Ovary (tissue), 9 donors: ENCODE measurements around the gene PAN3. TPM values are rescaled to one million over a fixed set of nuclear protein-coding genes. Genes with fewer than 3 reads are reported as not detected.
A peak's percentile ranks its signal among the peaks of the same experiment; 100 is the strongest.

Source experiments
- DNase-seq, 5 donors: peaks; one replicate each; pipeline ENCODE4 v3.0.0-alpha.2; 2019 to 2020
- H3K27ac ChIP-seq, 2 donors: fragments of 200-600 bp; one replicate each; pipeline versions ENCODE4 v1.5.1 to v1.8.0; 2019 to 2022
- H3K27me3 ChIP-seq: fragments of 200-600 bp; one replicate; pipeline ENCODE4 v1.8.0; 2022
- H3K36me3 ChIP-seq: fragments of 200-600 bp; sonication (generic); one replicate; pipeline ENCODE4 v1.5.1; 2019
- H3K4me1 ChIP-seq: one replicate; pipeline ENCODE4 v1.8.1; 2013; ENCODE audit warnings: mild to moderate bottlenecking, moderate library complexity; ENCODE audit not compliant: insufficient read depth
- H3K4me3 ChIP-seq: fragments of 200-600 bp; sonication (generic); one replicate; pipeline ENCODE4 v1.5.1; 2017
- H3K9me3 ChIP-seq, 2 donors: fragments of 200-600 bp in 1 of 2; sonication (generic) in 1 of 2; one replicate each; pipeline versions ENCODE4 v1.5.1 to v1.8.1; 2013 to 2019; ENCODE audit warnings: mild to moderate bottlenecking in 1 of 2, moderate library complexity in 1 of 2
- EP300 ChIP-seq: sonication (generic); formaldehyde crosslinking; IDR thresholded peaks from one replicate; pipeline ENCODE4 v1.6.1; 2017; ENCODE audit warnings: antibody characterized with exemption
- POLR2A ChIP-seq: fragments of 450-650 bp; IDR thresholded peaks from one replicate; pipeline ENCODE4 v1.6.1; 2017; ENCODE audit warnings: antibody characterized with exemption, mild to moderate bottlenecking, moderate library complexity
- WGBS, 3 donors: extraction: QIAGEN DNeasy Blood & Tissue Kit in 1 of 3; methylation state at CpG; one replicate each; pipeline versions ENCODE4 v1.1.5 to v1.1.7; 2013 to 2017; 5-methylcytosine and 5-hydroxymethylcytosine counted together
- intact Hi-C, 4 donors: fragments of 100-400 bp; cut with DNase I; formaldehyde crosslinking; loops; one replicate each; pipeline versions ENCODE4 v1.11.0 to v1.15.1; 2022 to 2023
- polyA plus RNA-seq, 2 donors: library from polyadenylated mRNA; stranded (reverse); fragments of 200-250 nt in 1 of 2; fragments of 350-450 nt in 1 of 2; fragmentation: Illumina TruSeq in 1 of 2; extraction: RNeasy Lipid Tissue Mini Kit (QIAGEN cat#74804) in 1 of 2; gene quantifications; one replicate each; pipeline ENCODE4 v1.2.3, GENCODE V29; 2013 to 2014
- total RNA-seq, 7 donors: library from RNA; depleted of rRNA in 2 of 7; stranded (reverse); fragments of >200 nt in 2 of 7; fragmentation: NEBNext Ultra II Directional in 3 of 7; extraction: Animal tissue kit (Norgen Biotek cat#: 25700) in 3 of 7; gene quantifications; one replicate each; pipeline versions ENCODE4 v1.1.0 to v1.2.4, GENCODE V29; 2016 to 2023
- TF ChIP-seq, protein P1 (sequence below), 3 donors: fragments of 450-650 bp in 2 of 3; fragments of 200-600 bp in 1 of 3; IDR thresholded peaks; one replicate each; pipeline versions ENCODE4 v1.5.1 to v1.8.0; 2016 to 2022; ENCODE audit warnings: antibody characterized with exemption in 3 of 3, mild to moderate bottlenecking in 1 of 3
- donor health status: DM: no; HTN: no; CAD: no; lungs with moderate emphysema.
- donor health status: DM: no; HTN: no; CAD: no.
- donor health status: Bipolar disorder and iron deficiency.
- donor health status: DM: yes; HTN: yes; CAD: no.
- donor health status: DM: no; HTN: no; CAD: no.
- donor health status: DM: yes; HTN: yes; CAD: no.

PAN3 gene
- total and polyA plus RNA-seq, 9 donors, result 13.2 to 40.7 (median 35.7) TPM

DNA sequence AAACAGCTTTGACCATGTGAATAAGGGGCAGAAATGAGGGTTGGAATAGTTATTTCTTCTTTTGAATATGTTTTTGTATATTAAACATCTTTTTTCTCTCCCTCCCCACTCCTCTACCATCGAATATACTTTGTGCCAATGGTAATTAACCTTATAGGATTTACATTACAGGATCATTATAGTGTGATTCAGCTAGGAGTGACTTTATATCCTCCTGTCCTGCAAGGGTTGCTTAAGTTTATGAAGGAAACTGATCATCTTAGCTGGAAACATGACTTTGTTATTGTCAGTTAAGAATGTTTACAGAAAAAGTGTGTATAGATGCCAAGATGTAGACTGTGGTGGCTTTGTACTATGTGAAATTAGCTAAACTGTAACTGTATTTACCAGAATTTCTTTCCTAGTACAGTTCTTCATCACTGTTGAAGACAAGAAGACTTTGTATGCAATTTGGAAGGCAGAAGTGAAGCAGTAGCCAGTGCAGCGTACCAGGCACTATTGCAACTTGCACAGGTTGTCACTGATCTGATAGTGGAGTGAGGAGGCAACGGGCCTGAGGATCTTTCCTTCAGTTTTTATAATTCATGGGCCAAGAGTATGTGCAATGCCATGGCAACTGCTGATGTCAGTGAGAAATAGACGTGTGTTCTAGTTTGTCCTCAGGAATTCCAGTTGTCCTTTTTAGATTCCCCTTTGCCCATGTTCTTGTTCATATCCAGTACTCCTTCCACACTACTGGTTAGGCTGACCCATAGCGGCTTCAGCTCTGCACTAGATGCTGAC lies 8.2 kb upstream of the PAN3 start:
- no peak for DNase-seq
- no peak overlapping the region for H3K27ac ChIP-seq
- H3K4me1 ChIP-seq, result no peaks in the 10 kb centered on the region
- no peak overlapping the region for H3K4me3 ChIP-seq
- no peak for TF ChIP-seq POLR2A
- TF ChIP-seq, protein P1, sequence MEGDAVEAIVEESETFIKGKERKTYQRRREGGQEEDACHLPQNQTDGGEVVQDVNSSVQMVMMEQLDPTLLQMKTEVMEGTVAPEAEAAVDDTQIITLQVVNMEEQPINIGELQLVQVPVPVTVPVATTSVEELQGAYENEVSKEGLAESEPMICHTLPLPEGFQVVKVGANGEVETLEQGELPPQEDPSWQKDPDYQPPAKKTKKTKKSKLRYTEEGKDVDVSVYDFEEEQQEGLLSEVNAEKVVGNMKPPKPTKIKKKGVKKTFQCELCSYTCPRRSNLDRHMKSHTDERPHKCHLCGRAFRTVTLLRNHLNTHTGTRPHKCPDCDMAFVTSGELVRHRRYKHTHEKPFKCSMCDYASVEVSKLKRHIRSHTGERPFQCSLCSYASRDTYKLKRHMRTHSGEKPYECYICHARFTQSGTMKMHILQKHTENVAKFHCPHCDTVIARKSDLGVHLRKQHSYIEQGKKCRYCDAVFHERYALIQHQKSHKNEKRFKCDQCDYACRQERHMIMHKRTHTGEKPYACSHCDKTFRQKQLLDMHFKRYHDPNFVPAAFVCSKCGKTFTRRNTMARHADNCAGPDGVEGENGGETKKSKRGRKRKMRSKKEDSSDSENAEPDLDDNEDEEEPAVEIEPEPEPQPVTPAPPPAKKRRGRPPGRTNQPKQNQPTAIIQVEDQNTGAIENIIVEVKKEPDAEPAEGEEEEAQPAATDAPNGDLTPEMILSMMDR (IDR thresholded peaks at IDR 0.05), result no peak
- TF ChIP-seq EP300, result no peak
- 37 to 47% (median 40%) methylated on average over 5 of the region's 5 CpGs for WGBS, 3 donors
- intact Hi-C loops, result no loop called here
- H3K9me3 ChIP-seq, result no peaks in the 10 kb centered on the region
- no peaks in the 10 kb centered on the region for H3K36me3 ChIP-seq
- H3K27me3 ChIP-seq, result no peaks in the 10 kb centered on the region

DNA sequence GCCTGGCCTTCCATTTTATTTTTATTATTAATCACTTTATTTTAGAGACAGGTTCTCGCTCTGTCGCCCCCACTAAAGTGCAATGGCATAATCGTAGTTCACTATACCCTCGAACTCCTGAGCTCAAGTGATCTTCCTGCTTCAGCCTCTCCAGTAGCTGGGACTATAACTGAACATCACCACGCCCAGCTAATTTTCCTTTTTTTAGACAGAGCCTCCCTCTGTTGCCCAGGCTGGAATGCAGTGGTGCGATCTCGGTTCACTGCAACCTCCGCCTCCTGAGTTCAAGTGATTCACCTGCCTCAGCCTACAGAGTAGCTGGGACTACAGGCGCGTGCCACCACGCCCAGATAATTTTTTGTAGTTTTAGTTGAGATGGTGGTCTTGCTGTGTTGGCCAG lies 6.7 kb upstream of the PAN3 start:
- no peak for DNase-seq
- Histone ChIP-seq H3K27ac (no peak overlapping the region), H3K4me1 (no peaks in the 10 kb centered on the region), H3K27me3 (no peaks in the 10 kb centered on the region), H3K36me3 (no peaks in the 10 kb centered on the region), H3K4me3 (no peak overlapping the region), H3K9me3 (no peaks in the 10 kb centered on the region)
- TF ChIP-seq EP300 (no peak), POLR2A (no peak)
- TF ChIP-seq, protein P1 (IDR thresholded peaks at IDR 0.05), result no peak
- WGBS, 3 donors, result 90% methylated on average over 11 of the region's 11 CpGs
- intact Hi-C loops, result no loop called here

- 55 to 63% (median 61%) methylated on average over 7 of the region's 7 CpGs for WGBS, 3 donors
- H3K27me3 ChIP-seq, result no peaks in the 10 kb centered on the region
- no peak overlapping the region for H3K27ac ChIP-seq
- no peak overlapping the region for H3K4me3 ChIP-seq
- intact Hi-C loops, result no loop called here
- H3K9me3 ChIP-seq, result no peaks in the 10 kb centered on the region
- no peaks in the 10 kb centered on the region for H3K36me3 ChIP-seq
- H3K4me1 ChIP-seq, result no peaks in the 10 kb centered on the region
- no peak for DNase-seq
- TF ChIP-seq POLR2A (no peak), EP300 (no peak)
- TF ChIP-seq, protein P1 (IDR thresholded peaks at IDR 0.05), result no peak
These were observed 1.4 kb upstream of the PAN3 start for GRCh38 chr13:28136916-28137315.

DNA sequence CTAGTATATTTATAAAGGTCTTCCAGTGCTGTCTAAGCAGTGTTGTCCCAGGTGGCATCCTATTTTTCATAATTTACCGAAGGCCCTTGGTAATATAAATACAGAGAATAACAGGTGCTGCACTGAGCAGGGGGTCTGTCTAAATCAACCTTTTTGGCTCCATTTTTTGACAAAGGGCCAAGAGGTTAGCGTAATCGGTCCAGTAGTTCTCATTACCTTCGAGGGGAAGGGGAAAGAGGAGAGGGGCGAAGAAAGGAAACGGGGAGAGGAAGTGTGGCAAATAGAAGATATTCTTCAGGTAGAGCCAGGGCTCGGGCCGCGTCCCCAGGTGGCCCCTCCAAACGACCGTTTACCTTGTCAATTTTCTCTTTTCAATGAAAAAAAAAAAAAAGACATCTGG lies 749 bp upstream of the PAN3 start:
- WGBS, 3 donors, result 0 to 1% (median 1%) methylated on average over 11 of the region's 11 CpGs
- H3K27me3 ChIP-seq, result no peaks in the 10 kb centered on the region
- no peaks in the 10 kb centered on the region for H3K9me3 ChIP-seq
- H3K4me3 ChIP-seq, result peak overlapping the region; percentile 99
- intact Hi-C loops, result no loop called here
- peak overlapping the region; percentile 91 to 97 for H3K27ac ChIP-seq
- no peak for TF ChIP-seq EP300
- TF ChIP-seq, protein P1 (IDR thresholded peaks at IDR 0.05), result no peak
- TF ChIP-seq POLR2A, result no peak
- no peaks in the 10 kb centered on the region for H3K36me3 ChIP-seq
- no peaks in the 10 kb centered on the region for H3K4me1 ChIP-seq
- peak in 1 of 5 donors; percentile 16 for DNase-seq
